Activated naive CD8-positive, alpha-beta T cell (primary cell): ENCODE data around the gene ADGRG3.

Source experiments
- H3K27ac Mint-ChIP-seq: one replicate; pipeline ENCODE4 v1.8.0; 2021; ENCODE audit warnings: mixed read lengths
- H3K27me3 Mint-ChIP-seq: one replicate; pipeline ENCODE4 v1.8.0; 2021; ENCODE audit warnings: mixed read lengths
- H3K36me3 Mint-ChIP-seq: one replicate; pipeline ENCODE4 v1.8.0; 2021; ENCODE audit warnings: mixed read lengths
- H3K4me1 Mint-ChIP-seq: one replicate; pipeline ENCODE4 v1.8.0; 2021; ENCODE audit warnings: low read depth, mixed read lengths
- H3K4me3 Mint-ChIP-seq: one replicate; pipeline ENCODE4 v1.8.0; 2021; ENCODE audit warnings: mild to moderate bottlenecking, mixed read lengths
- H3K9me3 Mint-ChIP-seq: one replicate; pipeline ENCODE4 v1.8.0; 2021; ENCODE audit warnings: low read depth, mixed read lengths

ADGRG3 gene, protein sequence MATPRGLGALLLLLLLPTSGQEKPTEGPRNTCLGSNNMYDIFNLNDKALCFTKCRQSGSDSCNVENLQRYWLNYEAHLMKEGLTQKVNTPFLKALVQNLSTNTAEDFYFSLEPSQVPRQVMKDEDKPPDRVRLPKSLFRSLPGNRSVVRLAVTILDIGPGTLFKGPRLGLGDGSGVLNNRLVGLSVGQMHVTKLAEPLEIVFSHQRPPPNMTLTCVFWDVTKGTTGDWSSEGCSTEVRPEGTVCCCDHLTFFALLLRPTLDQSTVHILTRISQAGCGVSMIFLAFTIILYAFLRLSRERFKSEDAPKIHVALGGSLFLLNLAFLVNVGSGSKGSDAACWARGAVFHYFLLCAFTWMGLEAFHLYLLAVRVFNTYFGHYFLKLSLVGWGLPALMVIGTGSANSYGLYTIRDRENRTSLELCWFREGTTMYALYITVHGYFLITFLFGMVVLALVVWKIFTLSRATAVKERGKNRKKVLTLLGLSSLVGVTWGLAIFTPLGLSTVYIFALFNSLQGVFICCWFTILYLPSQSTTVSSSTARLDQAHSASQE

DNA sequence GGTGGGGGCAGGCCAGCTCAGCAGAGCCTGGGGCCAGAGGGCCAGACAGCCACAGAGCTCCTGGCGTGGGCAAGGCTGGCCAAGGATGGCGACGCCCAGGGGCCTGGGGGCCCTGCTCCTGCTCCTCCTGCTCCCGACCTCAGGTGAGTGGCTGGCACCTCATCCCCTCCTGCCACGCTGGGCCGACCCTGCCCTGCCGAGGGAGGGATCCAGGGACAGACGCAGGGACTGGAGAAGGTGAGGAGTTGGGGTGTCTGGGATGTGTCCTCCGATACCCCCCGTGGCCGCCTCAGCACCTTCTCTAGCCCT lies at the start of gene ADGRG3:
Gene ADGRG3 (plus strand): TSS at position 44 of the 309 bp plus-strand sequence. CDS start 42 bp downstream, at position 86.
- Mint-ChIP-seq H3K4me1 (no peaks in the 10 kb centered on the region), H3K4me3 (no peak within 1 kb of the TSS), H3K27ac (no peak within 1 kb of the TSS), H3K9me3 (no peaks in the 10 kb centered on the region), H3K36me3 (no peaks in the 10 kb centered on the region), H3K27me3 (no peaks in the 10 kb centered on the region)

DNA sequence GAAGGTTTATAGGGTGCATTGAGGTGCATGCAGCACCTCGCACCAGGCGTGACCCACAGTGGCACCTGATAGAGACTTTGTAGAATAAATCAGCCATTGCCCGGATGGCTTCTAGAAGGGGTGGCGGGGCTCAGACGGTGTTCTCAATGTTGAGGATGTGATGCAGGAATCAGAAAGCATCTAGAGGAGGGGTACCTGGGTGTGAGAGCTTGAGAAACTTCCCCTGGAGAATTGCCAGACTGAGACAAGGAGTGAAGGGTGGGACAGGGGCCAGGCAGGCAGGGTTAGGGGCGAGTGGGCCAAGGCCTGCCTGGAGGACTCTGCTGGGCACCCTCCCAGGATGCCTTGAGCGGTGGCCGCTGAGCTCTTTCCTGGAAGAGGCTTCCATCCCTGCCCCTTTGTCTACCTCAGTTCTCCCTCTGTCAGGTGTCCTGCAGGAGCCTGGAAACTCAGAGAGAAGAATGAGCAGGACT lies 48.9 kb upstream of the ADGRG3 start:
- Mint-ChIP-seq H3K4me3 (no peak overlapping the region), H3K9me3 (no peaks in the 10 kb centered on the region), H3K4me1 (peaks cover 9% of the 10 kb centered on the region)

DNA sequence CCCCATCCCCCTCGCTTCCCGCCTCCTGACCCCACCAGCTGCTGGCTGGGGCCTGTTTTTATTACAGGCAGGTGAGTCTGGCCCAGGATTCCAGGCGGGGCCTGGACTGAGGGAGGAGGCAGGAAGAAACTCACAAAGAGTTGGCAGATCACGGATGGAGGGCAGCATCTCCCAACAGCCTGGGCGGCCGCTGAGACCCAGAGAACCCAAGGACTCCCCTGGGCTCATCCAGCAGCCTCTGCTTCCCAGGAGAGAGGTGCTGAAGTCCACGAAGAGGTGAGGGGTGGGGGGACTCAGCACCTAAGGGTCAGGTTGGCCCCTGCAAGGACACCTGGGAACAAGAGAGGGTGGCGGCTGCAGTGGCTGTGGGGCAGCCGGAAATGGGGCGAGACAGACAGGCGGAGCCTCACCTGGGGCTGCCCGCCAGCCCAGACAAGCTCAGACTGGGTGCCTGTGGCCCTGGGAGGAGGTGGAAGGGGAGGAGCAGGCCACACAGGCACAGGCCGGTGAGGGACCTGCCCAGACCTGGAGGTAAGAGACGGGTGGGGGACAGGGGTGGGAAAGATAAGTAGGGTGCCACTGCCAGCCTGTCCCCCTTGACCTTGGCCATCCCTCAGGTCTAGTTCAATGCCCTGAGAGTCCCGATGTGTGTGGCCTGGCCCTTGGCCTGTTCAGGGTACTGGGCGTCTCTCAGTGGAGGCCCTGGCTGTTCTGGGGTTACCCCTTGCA lies 48.3 kb upstream of the ADGRG3 start:
- Mint-ChIP-seq H3K36me3 (no peaks in the 10 kb centered on the region), H3K9me3 (no peaks in the 10 kb centered on the region), H3K27ac (no peak overlapping the region), H3K27me3 (no peaks in the 10 kb centered on the region), H3K4me3 (no peak overlapping the region), H3K4me1 (peaks cover 3% of the 10 kb centered on the region)

More for the DNA sequence above, 48.9 kb upstream of the ADGRG3 start:
- Mint-ChIP-seq H3K27ac (peak overlapping the region; percentile 24), H3K27me3 (no peaks in the 10 kb centered on the region), H3K36me3 (no peaks in the 10 kb centered on the region)

DNA sequence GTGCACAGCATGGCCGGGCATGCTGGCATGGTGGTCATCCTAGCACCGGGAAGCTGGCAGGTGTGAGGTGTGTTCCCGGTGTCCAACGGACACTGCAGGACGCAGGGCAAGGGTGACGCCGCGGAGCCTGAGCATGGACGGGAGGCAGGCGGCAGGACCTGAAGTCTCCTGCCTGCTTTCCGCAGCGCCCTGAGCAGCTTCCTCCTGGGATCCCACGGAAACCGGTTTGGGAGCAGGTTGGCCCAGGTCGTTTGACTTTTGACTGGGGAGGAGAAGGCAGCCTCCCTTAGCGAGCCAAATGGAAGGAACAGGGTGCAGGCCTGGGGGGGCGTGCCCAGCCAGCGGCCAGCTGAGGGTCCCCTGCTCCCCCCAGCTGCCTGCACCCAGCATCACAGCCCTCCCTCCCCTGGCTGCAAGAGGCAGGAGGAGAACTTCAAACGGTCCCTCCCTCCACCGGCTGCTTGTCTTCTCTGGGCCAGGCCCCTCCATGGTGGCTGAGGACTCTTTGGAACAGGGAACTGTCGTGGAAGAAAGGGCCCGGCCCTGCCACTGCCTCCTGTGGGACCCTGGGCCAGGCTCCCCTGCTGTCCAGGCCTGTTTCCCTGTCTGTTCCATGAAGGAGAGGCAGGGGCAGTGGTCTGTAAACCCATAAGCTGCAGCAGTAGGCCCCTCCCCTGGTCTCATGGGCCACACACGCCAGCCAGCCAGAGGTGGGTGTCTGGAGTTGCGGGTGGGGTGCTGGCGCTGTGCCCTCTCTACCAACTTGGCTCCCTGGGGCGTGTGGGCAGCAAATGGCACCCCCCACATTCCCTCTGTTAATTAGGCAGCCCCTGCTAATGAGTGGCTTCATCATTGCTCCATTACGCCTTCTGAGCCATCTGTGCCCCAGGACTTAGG lies 47.5 kb upstream of the ADGRG3 start:
- Mint-ChIP-seq H3K4me3 (no peak overlapping the region), H3K27me3 (no peaks in the 10 kb centered on the region), H3K27ac (no peak overlapping the region), H3K4me1 (peaks cover 2% of the 10 kb centered on the region), H3K36me3 (no peaks in the 10 kb centered on the region), H3K9me3 (no peaks in the 10 kb centered on the region)

- H3K36me3 Mint-ChIP-seq: no peaks in the 10 kb centered on the region
- H3K27ac Mint-ChIP-seq: no peak overlapping the region
- peaks cover 2% of the 10 kb centered on the region for H3K4me1 Mint-ChIP-seq
- H3K9me3 Mint-ChIP-seq: no peaks in the 10 kb centered on the region
- no peak overlapping the region for H3K4me3 Mint-ChIP-seq
- H3K27me3 Mint-ChIP-seq: no peaks in the 10 kb centered on the region
These were observed 46.4 kb upstream of the ADGRG3 start for GRCh38 chr16:57621521-57622271.

DNA sequence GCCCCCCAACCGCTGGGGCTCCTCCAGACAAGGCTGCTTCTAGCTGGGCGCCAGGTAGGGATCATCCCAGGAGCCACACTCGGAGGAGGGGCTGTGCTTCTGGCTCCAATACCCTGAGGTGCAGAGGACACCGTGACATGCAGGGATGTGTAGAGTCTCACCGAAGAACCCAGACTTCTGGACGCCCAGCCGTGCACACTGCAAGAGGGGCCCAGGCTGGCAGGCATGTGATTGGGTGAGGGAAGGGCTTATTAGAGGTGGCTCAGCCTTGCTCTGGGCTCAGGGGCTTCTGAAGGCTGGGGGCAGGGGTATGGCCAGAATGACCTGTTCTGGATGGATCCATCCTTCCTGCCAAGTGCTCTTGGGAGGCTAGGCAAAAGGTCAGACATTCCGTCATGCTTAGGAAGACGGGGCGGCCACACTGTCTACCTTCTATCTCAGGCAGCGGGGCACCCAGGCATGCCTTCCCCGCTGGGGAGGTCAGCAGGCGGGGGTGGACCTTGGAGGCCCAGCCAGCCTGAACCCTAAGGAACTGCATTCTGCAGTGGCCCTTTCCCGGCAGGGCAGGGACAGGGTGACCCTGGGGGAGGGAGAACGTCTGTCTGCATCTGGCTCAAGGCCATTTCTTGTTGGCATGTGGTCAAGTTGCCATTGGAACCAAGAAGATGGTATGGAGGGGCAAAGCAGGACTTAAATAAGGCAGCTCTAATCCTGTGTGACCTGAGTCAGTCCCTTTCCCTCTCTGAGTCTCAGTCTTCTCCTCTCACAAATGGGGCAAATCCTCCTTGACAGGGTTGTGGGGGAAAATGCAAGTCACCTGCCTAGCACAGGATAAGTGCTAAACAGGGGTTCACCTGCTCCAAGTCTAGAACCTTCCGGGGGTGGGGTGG lies 45.5 kb upstream of the ADGRG3 start:
- no peak overlapping the region for H3K4me3 Mint-ChIP-seq
- no peaks in the 10 kb centered on the region for H3K27me3 Mint-ChIP-seq
- H3K9me3 Mint-ChIP-seq: no peaks in the 10 kb centered on the region
- H3K36me3 Mint-ChIP-seq: no peaks in the 10 kb centered on the region
- H3K27ac Mint-ChIP-seq: no peak overlapping the region
- H3K4me1 Mint-ChIP-seq: peaks cover 3% of the 10 kb centered on the region

DNA sequence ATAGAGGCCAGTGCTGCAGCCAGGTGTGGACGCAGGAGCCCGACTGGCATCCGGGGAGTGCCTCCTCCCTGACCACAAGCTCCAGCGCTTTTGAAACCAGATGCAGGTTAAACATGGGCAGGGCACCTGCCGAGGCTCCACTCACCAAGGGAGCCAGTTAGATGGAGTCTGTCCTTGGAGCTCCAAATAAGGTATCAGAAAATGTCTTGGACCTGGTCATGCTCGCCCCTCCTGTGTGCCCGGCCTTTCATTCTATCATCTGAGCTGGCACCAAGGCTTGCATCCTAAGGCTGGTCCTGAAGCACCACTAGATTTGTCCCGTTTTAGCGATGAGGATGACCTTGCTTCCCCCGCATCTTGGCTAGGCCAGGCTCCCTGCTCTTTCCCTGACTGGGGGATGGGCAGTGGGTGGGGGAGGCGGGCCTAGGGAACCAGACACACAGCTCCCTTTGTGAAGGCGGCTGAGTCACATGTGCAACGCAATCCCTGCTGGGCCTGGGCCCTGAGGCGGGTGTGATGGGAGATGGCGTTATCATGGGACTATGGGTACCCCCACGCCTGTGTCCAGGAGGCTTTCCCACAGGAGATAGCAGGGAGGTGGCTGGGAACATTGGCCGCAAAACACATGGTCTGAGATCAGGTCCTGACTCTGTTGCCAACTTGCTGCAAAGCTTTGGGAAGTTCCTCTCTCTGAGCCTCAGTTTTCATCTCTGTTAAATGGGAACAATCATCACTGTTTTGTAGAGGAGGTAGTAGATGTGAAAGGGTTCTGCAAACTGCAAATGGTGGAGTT lies 44.7 kb upstream of the ADGRG3 start:
- peaks cover 6% of the 10 kb centered on the region for H3K4me1 Mint-ChIP-seq
- H3K4me3 Mint-ChIP-seq: no peak overlapping the region
- H3K27me3 Mint-ChIP-seq: no peaks in the 10 kb centered on the region
- no peaks in the 10 kb centered on the region for H3K36me3 Mint-ChIP-seq
- no peaks in the 10 kb centered on the region for H3K9me3 Mint-ChIP-seq
- H3K27ac Mint-ChIP-seq: no peak overlapping the region

- peaks cover 13% of the 10 kb centered on the region for H3K4me1 Mint-ChIP-seq
- H3K9me3 Mint-ChIP-seq: no peaks in the 10 kb centered on the region
- H3K27ac Mint-ChIP-seq: no peak overlapping the region
- peaks cover 7% of the 10 kb centered on the region for H3K27me3 Mint-ChIP-seq
- H3K4me3 Mint-ChIP-seq: no peak overlapping the region
- H3K36me3 Mint-ChIP-seq: no peaks in the 10 kb centered on the region
These were observed 43.9 kb upstream of the ADGRG3 start for GRCh38 chr16:57624044-57624688.

- H3K9me3 Mint-ChIP-seq: no peaks in the 10 kb centered on the region
- no peak overlapping the region for H3K27ac Mint-ChIP-seq
- peaks cover 8% of the 10 kb centered on the region for H3K27me3 Mint-ChIP-seq
- no peak overlapping the region for H3K4me3 Mint-ChIP-seq
- H3K4me1 Mint-ChIP-seq: peaks cover 14% of the 10 kb centered on the region
- no peaks in the 10 kb centered on the region for H3K36me3 Mint-ChIP-seq
These were observed 43.2 kb upstream of the ADGRG3 start for GRCh38 chr16:57624806-57625500.

- H3K4me3 Mint-ChIP-seq: no peak overlapping the region
- peaks cover 14% of the 10 kb centered on the region for H3K4me1 Mint-ChIP-seq
- no peaks in the 10 kb centered on the region for H3K36me3 Mint-ChIP-seq
- no peaks in the 10 kb centered on the region for H3K9me3 Mint-ChIP-seq
- no peak overlapping the region for H3K27ac Mint-ChIP-seq
- H3K27me3 Mint-ChIP-seq: peaks cover 13% of the 10 kb centered on the region
These were observed 41.5 kb upstream of the ADGRG3 start for GRCh38 chr16:57626420-57627170.

DNA sequence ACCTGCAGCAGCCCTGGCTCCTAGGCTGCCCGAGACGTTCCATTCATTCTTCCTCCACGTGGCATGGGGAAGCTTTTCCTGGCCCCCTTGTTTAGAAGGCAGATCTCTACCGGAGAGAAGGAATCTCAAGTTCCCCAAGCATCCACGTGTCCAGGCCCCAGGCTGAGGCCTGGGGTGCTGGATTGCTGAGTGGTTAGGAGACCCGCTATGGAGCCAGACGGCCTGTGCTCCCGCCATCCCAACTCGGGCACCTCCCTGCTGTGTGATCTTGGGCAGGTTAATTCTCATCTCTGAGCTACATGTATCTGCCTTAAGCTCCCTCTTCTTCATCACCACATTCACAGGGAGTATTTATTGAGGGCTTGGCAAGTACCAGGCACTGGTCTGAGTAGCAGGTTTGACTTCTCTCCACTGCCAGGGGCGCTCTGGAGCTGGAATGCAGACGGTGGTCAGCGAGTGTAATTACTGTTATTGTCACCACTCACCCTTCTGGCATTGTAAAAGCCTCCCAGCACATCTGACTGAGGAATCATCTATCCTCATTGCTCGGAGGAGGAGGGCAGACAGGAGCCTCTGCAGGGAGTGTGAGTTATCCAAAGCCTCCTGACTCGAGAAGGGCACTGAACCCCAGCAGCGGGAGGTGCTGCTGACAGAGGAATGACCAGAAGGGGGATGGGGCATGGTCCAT lies 40.8 kb upstream of the ADGRG3 start:
- Mint-ChIP-seq H3K27ac (no peak overlapping the region), H3K36me3 (no peaks in the 10 kb centered on the region), H3K4me3 (no peak overlapping the region), H3K27me3 (peaks cover 13% of the 10 kb centered on the region), H3K4me1 (peaks cover 14% of the 10 kb centered on the region), H3K9me3 (no peaks in the 10 kb centered on the region)
